GM18508 (cell line): ENCODE measurements around the gene ELAVL1.

Source experiments
- ATAC-seq: cut with Tn5 transposase; IDR thresholded peaks from one replicate; pipeline ENCODE4 v1.9.1; 2021; ENCODE audit warnings: moderate number of reproducible peaks; ENCODE audit not compliant: insufficient read depth, unreplicated experiment

Gene ELAVL1

GRCh38 chr19:8022275-8022674 is 16.8 kb upstream of the ELAVL1 start:
- no peak for ATAC-seq

GRCh38 chr19:8021374-8021773 is 15.9 kb upstream of the ELAVL1 start:
- ATAC-seq, result no peak

- no peak for ATAC-seq
Observed at GRCh38 chr19:8020681-8021080, 15.2 kb upstream of the ELAVL1 start.

- ATAC-seq, result no peak
Observed at GRCh38 chr19:8017808-8018207, 12.4 kb upstream of the ELAVL1 start.

GRCh38 chr19:8004723-8005513 is 523 bp downstream of the ELAVL1 start:
- no peak for ATAC-seq

GRCh38 chr19:8004001-8004400 is 1.4 kb downstream of the ELAVL1 start:
- ATAC-seq, result no peak

- no peak for ATAC-seq
Observed at GRCh38 chr19:8001995-8002849, 3.2 kb downstream of the ELAVL1 start.

GRCh38 chr19:8001651-8001994 is 3.8 kb downstream of the ELAVL1 start:
- no peak for ATAC-seq

GRCh38 chr19:8000298-8001038 is 5.0 kb downstream of the ELAVL1 start:
- ATAC-seq, result no peak

GRCh38 chr19:7999376-7999775 is 6.1 kb downstream of the ELAVL1 start:
- ATAC-seq, result no peak

- ATAC-seq, result no peak
Observed at GRCh38 chr19:7997809-7998480, 7.5 kb downstream of the ELAVL1 start.

GRCh38 chr19:7996883-7997282 is 8.6 kb downstream of the ELAVL1 start:
- ATAC-seq, result no peak

GRCh38 chr19:7995810-7996158 is 9.7 kb downstream of the ELAVL1 start:
- no peak for ATAC-seq

GRCh38 chr19:7994928-7995809 is 10.3 kb downstream of the ELAVL1 start:
- no peak for ATAC-seq

- no peak for ATAC-seq
Observed at GRCh38 chr19:7994114-7994513, 11.3 kb downstream of the ELAVL1 start.

GRCh38 chr19:7993560-7993959 is 11.9 kb downstream of the ELAVL1 start:
- no peak for ATAC-seq

GRCh38 chr19:7992575-7992974 is 12.9 kb downstream of the ELAVL1 start:
- no peak for ATAC-seq

- no peak for ATAC-seq
Observed at GRCh38 chr19:7989071-7989575, 16.3 kb downstream of the ELAVL1 start.

- no peak for ATAC-seq
Observed at GRCh38 chr19:7988307-7988706, 17.1 kb downstream of the ELAVL1 start.
